Loucy (cell line): ENCODE data around the gene RAD51B.

Experiments used
- CTCF ChIP-seq: fragments of 200-600 bp; sonication (generic); conservative IDR thresholded peaks from 2 replicates; pipeline ENCODE4 v1.5.1; 2014; ENCODE audit warnings: mild to moderate bottlenecking, antibody characterized with exemption, low read length
- EZH2phosphoT487 ChIP-seq: fragments of 200-600 bp; IDR thresholded peaks from 2 replicates; pipeline ENCODE4 v1.6.1; 2018; ENCODE audit warnings: antibody characterized with exemption, mild to moderate bottlenecking, moderate library complexity, borderline replicate concordance

- no peak for TF ChIP-seq CTCF
- TF ChIP-seq EZH2phosphoT487, result no peak
Observed at GRCh38 chr14:68639000-68639757, 819.6 kb downstream of the RAD51B start.
